CD4-positive, CD25-positive, alpha-beta regulatory T cell (primary cell): Measurements from ENCODE around the gene RBM39. TPM values are rescaled to one million over a fixed set of nuclear protein-coding genes. Genes with fewer than 3 reads are reported as not detected.
"Not testable (repeated sequence)": the region's sequence is repeated elsewhere in the genome, so short reads cannot be mapped to it uniquely, and the experiment has no call there.

Experiments used
- ATAC-seq, 2 donors: fragments of 150-1000 bp; cut with Tn5 transposase; one replicate each; pipeline ENCODE4 v1.10.0; 2021; ENCODE audit warnings: low read depth in 2 of 2, moderate number of reproducible peaks in 2 of 2, moderate library complexity in 1 of 2
- DNase-seq, 3 donors: peaks; one replicate each; pipeline versions ENCODE4 v3.0.0 to v3.0.0-alpha.2; 2012 to 2022; ENCODE audit warnings: mixed read lengths in 1 of 3
- H3K27ac ChIP-seq: one replicate; pipeline ENCODE4 v1.7.0; 2013; ENCODE audit warnings: mild to moderate bottlenecking, low read length; ENCODE audit not compliant: insufficient read depth, poor library complexity, severe bottlenecking
- H3K27me3 ChIP-seq: one replicate; pipeline ENCODE4 v1.7.0; 2013; ENCODE audit warnings: low read length; ENCODE audit not compliant: control insufficient read depth, insufficient read depth
- H3K36me3 ChIP-seq: one replicate; pipeline ENCODE4 v1.7.0; 2013; ENCODE audit warnings: mild to moderate bottlenecking, low read length, moderate library complexity; ENCODE audit not compliant: control insufficient read depth, insufficient read depth
- H3K4me1 ChIP-seq: 2 replicates; pipeline ENCODE4 v1.7.0; 2013; ENCODE audit warnings: mild to moderate bottlenecking, low read length; ENCODE audit not compliant: insufficient read depth, control insufficient read depth, poor library complexity, severe bottlenecking
- H3K4me3 ChIP-seq: one replicate; pipeline ENCODE4 v1.7.0; 2013; ENCODE audit warnings: low read depth, mild to moderate bottlenecking, low read length, moderate library complexity
- H3K9me3 ChIP-seq, 2 experiments: 1 replicate in 1 of 2; 2 replicates in 1 of 2; pipeline ENCODE4 v1.7.0; 2013; ENCODE audit warnings: low read length in 2 of 2, mild to moderate bottlenecking in 1 of 2, moderate library complexity in 1 of 2; ENCODE audit not compliant: control insufficient read depth in 2 of 2
- H3K27ac Mint-ChIP-seq, 3 donors: one replicate each; pipeline ENCODE4 v1.8.0; 2020 to 2022; ENCODE audit warnings: mild to moderate bottlenecking in 3 of 3, mixed read lengths in 3 of 3, moderate library complexity in 2 of 3
- H3K27me3 Mint-ChIP-seq: one replicate; pipeline ENCODE4 v1.8.0; 2022; ENCODE audit warnings: mild to moderate bottlenecking, mixed read lengths
- H3K36me3 Mint-ChIP-seq: one replicate; pipeline ENCODE4 v1.8.0; 2020; ENCODE audit warnings: mixed read lengths
- H3K4me1 Mint-ChIP-seq, 4 donors: one replicate each; pipeline ENCODE4 v1.8.0; 2020 to 2022; ENCODE audit warnings: mixed read lengths in 4 of 4, mild to moderate bottlenecking in 1 of 4
- H3K4me3 Mint-ChIP-seq, 4 donors: one replicate each; pipeline ENCODE4 v1.8.0; 2020 to 2022; ENCODE audit warnings: mild to moderate bottlenecking in 4 of 4, mixed read lengths in 4 of 4, moderate library complexity in 3 of 4
- H3K9me3 Mint-ChIP-seq, 7 donors: one replicate each; pipeline ENCODE4 v1.8.0; 2020 to 2022; ENCODE audit warnings: mixed read lengths in 7 of 7, mild to moderate bottlenecking in 3 of 7, moderate library complexity in 2 of 7
- polyA plus RNA-seq, 4 donors: library from polyadenylated mRNA; unstranded; fragments of 300-500 nt; fragmentation: Illumina TruSeq; gene quantifications; one replicate each; pipeline ENCODE4 v1.2.3, GENCODE V29; 2021
- total RNA-seq: library from RNA; stranded (reverse); gene quantifications from one replicate; pipeline ENCODE4 v1.2.3, GENCODE V29; 2022

The RBM39 gene
- total and polyA plus RNA-seq, 5 donors from 2014 or later: 112 to 1,180 (median 120) TPM

DNA sequence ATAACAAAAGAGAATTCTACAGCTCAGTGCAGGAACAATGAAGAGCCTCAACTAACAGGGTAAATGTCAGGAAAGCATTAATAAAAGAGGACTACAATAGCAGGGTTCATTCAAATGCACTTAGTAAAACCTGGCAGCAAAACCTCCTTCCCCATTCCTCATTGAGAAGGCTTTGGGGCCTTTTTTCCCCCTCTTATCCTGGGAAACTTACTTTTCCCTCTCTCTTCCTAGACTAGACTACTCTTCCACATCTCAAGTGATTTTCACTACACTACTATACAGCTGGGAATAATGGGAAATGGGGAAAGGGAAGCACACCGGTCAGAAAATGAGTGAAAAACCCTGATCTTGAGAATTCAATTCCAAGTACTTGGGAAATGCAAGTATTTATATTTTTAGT, 32.8 kb downstream of the RBM39 start:
- Histone ChIP-seq H3K9me3 (no peaks in the 10 kb centered on the region), H3K27ac (peak overlapping the region; percentile 45), H3K36me3 (peaks cover 98% of the 10 kb centered on the region), H3K4me1 (peaks cover 48% of the 10 kb centered on the region), H3K27me3 (no peaks in the 10 kb centered on the region), H3K4me3 (no peak overlapping the region)
- Mint-ChIP-seq H3K9me3 (no peaks in the 10 kb centered on the region), H3K4me3 (peak overlapping the region in 2 of 4 donors; percentile 55 to 83), H3K27me3 (no peaks in the 10 kb centered on the region), H3K36me3 (peaks cover 40% of the 10 kb centered on the region), H3K27ac (peak overlapping the region in 1 of 3 donors; percentile 25), H3K4me1 (peaks cover 39 to 65% (median 42%) of the 10 kb centered on the region in 4 donors)
- no peak for DNase-seq
- ATAC-seq: no peak

DNA sequence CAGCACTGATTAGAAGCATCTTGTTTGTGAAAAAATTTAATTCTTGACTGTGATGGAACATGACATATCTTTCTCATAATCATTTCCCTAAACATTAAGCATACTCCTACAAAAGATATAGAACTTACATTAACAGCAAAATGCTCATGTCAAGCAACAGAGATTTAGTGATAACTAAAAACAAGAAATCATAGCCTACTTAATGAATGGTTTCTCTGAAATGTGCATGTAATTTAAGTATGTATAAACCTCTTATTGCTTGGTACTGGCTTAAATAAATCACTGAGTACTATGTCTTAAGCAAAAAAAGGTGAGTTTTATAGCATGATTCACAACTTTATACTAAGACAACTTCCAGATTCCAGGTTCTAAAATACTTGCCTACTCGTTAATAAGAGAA, 33.6 kb downstream of the RBM39 start:
- no peak for ATAC-seq
- no peak overlapping the region for H3K4me3 ChIP-seq
- Mint-ChIP-seq H3K27me3 (no peaks in the 10 kb centered on the region), H3K27ac (no peak overlapping the region), H3K4me3 (no peak overlapping the region), H3K9me3 (no peaks in the 10 kb centered on the region), H3K36me3 (peaks cover 48% of the 10 kb centered on the region), H3K4me1 (peaks cover 34 to 63% (median 39%) of the 10 kb centered on the region in 4 donors)
- peak overlapping the region; percentile 55 for H3K27ac ChIP-seq
- H3K27me3 ChIP-seq: no peaks in the 10 kb centered on the region
- H3K36me3 ChIP-seq: peaks cover 98% of the 10 kb centered on the region
- H3K9me3 ChIP-seq: no peaks in the 10 kb centered on the region
- H3K4me1 ChIP-seq: peaks cover 48% of the 10 kb centered on the region
- no peak for DNase-seq

DNA sequence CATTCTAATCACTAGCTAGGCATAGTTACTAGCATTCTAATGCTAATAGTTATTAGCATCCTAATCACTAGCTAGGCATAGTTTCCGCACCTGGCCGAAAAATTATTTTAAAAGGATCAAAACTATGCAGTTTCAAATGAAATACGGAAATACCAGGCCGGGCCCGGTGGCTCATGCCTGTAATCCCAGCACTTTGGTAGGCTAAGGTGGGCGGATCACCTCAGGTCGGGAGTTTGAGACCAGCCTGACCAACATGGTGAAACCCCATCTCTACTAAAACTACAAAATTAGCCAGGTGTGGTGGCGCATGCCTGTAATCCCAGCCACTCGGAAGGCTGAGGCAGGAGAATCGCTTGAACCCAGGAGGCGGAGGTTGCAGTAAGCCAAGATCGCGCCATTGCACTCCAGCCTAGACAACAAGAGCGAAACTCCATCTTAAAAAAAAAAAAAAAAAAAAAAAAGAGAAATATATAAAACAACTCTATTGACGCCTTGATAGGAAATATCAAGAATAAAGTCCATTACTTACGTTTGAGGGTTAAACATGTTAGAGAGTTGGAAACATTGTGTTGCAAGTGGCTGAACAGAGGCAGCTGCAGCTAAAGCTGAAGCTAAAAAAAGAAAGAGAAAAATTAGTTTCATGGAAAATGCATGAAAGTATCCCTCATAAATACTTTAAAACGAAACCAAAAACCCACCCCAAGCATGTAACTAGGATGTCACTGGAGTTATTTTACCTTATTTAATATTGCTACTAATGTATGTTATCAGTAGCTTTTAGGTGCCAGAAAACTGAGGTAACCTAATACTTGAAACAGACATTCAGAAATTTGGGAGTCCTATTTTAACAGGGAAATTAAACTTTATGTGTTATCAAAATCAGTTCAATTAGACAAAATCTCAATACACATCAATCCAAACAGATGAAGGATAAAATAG, 35.2 kb downstream of the RBM39 start:
- Mint-ChIP-seq H3K36me3 (peaks cover 47% of the 10 kb centered on the region), H3K4me3 (peak overlapping the region in 1 of 4 donors; percentile 13), H3K4me1 (peaks cover 29 to 62% (median 39%) of the 10 kb centered on the region in 4 donors), H3K27ac (peak overlapping the region in 1 of 3 donors; percentile 26)
- not testable (repeated sequence) for H3K9me3 ChIP-seq, H3K27me3 Mint-ChIP-seq, H3K27me3 ChIP-seq, H3K27ac ChIP-seq, H3K4me3 ChIP-seq, ATAC-seq, H3K9me3 Mint-ChIP-seq, DNase-seq
- H3K36me3 ChIP-seq: peaks cover 99% of the 10 kb centered on the region
- peaks cover 36% of the 10 kb centered on the region for H3K4me1 ChIP-seq

DNA sequence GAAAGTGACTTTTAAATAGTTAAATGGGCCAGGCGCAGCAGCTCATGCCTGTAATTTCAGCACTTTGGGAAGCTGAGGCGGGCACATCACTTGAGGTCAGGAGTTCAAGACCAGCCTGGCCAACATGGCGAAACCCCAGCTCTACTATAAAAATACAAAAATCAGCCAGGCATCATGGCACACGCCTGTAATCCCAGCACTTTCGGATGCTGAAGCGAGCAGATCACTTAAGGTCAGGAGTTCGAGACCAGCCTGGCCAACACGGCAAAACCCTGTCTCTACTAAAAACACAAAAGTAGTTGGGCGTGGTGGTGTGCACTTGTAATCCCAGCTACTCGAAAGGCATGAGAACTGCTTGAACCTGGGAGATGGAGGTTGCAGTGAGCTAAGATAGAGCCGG, 36.2 kb downstream of the RBM39 start:
- H3K4me1 ChIP-seq: peaks cover 26% of the 10 kb centered on the region
- not testable (repeated sequence) for ATAC-seq, H3K9me3 Mint-ChIP-seq, H3K27ac ChIP-seq, H3K27ac Mint-ChIP-seq, DNase-seq, H3K9me3 ChIP-seq, H3K4me3 ChIP-seq, H3K27me3 Mint-ChIP-seq, H3K4me3 Mint-ChIP-seq, H3K27me3 ChIP-seq
- peaks cover 19 to 55% (median 32%) of the 10 kb centered on the region in 4 donors for H3K4me1 Mint-ChIP-seq
- H3K36me3 Mint-ChIP-seq: peaks cover 39% of the 10 kb centered on the region
- H3K36me3 ChIP-seq: peaks cover 92% of the 10 kb centered on the region

DNA sequence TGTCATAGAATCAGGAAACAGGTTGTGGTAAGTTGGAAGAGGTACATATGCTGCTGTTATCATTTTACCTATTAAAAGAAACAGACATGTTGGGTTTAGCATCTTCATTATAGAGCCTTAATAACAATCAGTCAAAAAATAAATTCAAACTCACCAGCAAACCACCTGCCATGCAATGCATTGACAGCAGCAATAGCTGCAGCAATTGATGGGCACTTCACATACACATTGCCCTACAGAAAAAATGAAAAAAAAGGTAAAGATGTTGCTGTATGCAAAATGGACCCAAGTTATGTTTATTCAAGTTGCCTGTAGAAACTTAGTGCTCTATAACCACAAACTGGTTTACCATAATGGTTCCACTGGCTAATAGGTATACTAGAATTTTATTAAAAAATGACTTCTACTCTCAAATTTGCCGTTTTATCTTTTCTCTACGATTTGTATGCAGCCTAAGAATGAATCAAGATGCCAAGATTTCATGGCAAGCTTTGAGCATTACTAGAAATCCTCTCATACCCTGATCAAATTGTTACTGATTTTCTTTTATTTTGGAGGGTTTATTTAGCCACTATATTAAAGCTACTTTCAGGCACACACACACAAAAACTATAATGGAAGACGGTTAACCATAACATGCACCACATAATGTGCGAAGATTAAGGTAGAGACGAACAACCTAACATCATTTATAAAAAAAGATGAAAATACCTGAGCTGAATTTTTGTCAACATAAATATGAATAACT, 37.4 kb downstream of the RBM39 start:
- Mint-ChIP-seq H3K4me3 (no peak overlapping the region), H3K27ac (peak overlapping the region in 2 of 3 donors; percentile 19 to 63)
- no peak for ATAC-seq

DNA sequence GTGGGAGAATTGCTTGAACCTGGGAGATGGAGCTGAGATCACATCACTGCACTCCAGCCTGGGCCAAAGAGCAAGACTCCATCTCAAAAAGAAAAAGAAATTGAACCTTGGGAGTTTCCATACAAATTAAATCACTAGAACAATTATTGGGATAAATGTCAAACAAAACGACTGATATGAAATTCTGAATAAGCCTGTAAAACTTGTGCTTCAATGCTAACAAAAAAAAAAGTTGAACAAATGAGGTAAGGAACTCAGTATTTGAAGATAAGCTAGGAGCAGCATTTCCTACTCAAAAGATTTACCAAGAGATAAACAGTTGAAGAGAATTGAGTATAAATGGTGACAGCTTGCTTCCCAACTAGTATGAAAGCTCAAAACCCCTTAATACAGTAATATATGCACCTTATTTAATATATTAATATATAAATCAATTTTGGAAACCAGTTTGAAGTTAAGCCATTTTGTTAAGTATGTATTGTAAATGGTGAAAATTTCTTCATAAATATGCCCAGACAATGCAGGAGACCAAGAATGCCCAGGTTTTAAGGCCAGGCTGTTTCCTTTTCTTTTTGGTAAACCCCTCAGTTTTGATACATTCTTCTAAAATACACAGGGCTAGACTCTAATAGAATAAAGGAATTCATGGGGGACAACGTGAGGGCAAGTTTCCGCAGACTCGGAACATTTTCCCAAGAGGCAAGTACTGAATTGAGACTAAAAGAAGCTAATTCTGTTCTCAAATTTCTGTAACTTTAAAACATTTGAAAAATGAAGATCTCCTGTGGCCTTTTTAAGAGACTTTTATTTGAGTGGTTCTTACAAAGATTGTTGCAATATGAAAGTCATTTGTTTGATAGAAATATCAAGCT, 39.0 kb downstream of the RBM39 start:
- Mint-ChIP-seq H3K4me3 (peak overlapping the region in 3 of 4 donors; percentile 7 to 42 (median 41)), H3K9me3 (peaks cover 0 to 1% (median 0%) of the 10 kb centered on the region in 7 donors), H3K36me3 (peaks cover 25% of the 10 kb centered on the region), H3K27me3 (no peaks in the 10 kb centered on the region), H3K4me1 (peaks cover 15 to 53% (median 27%) of the 10 kb centered on the region in 4 donors), H3K27ac (peak overlapping the region; percentile 25 to 96 (median 78))
- no peaks in the 10 kb centered on the region for H3K27me3 ChIP-seq
- no peak overlapping the region for H3K4me3 ChIP-seq
- H3K27ac ChIP-seq: peak overlapping the region; percentile 47
- H3K9me3 ChIP-seq: no peaks in the 10 kb centered on the region
- ATAC-seq (no peak), DNase-seq (no peak)
- H3K4me1 ChIP-seq: peaks cover 22% of the 10 kb centered on the region
- peaks cover 63% of the 10 kb centered on the region for H3K36me3 ChIP-seq

More for the DNA sequence above, 37.4 kb downstream of the RBM39 start:
- Mint-ChIP-seq H3K9me3 (no peaks in the 10 kb centered on the region), H3K27me3 (no peaks in the 10 kb centered on the region), H3K36me3 (peaks cover 33% of the 10 kb centered on the region), H3K4me1 (peaks cover 19 to 55% (median 33%) of the 10 kb centered on the region in 4 donors)
- H3K27ac ChIP-seq: no peak overlapping the region
- H3K27me3 ChIP-seq: no peaks in the 10 kb centered on the region
- peaks cover 80% of the 10 kb centered on the region for H3K36me3 ChIP-seq
- no peak for DNase-seq
- peaks cover 21% of the 10 kb centered on the region for H3K4me1 ChIP-seq
- H3K4me3 ChIP-seq: no peak overlapping the region
- H3K9me3 ChIP-seq: no peaks in the 10 kb centered on the region
